ENCODE data around the gene FAM221B. TPM values are rescaled to one million over a fixed set of nuclear protein-coding genes. Genes with fewer than 3 reads are reported as not detected.

Gene FAM221B
- total and polyA plus RNA-seq, 5 donors, result not detected

- DNase-seq, result no peak
- Histone ChIP-seq H3K27ac (ENCODE audit: low read length) (no peak overlapping the region), H3K9me3 (ENCODE audit: control insufficient read depth, low read length) (no peaks in the 10 kb centered on the region), H3K4me3 (ENCODE audit: low read length) (no peak overlapping the region), H3K4me1 (ENCODE audit: control insufficient read depth, insufficient read depth, low read length) (no peaks in the 10 kb centered on the region), H3K27me3 (ENCODE audit: control insufficient read depth, insufficient read depth) (no peaks in the 10 kb centered on the region)
- intact Hi-C loops (cut with DNase I), result loop anchor here (2.0 to 5.0 kb wide), 3 partner anchors 37 to 93 kb away; partner anchors contain the start of genes FAM221B (in 1 of the 4) and TMEM8B (in 1 of the 4)
- ATAC-seq, result no peak
- WGBS, result 30% methylated on average over 4 of the region's 4 CpGs
Observed at GRCh38 chr9:35790025-35790384, 38.5 kb downstream of the FAM221B start.

- ATAC-seq (no peak), DNase-seq (no peak)
- no peak overlapping the region for H3K27ac ChIP-seq (ENCODE audit: low read length)
- H3K27me3 ChIP-seq (ENCODE audit: control insufficient read depth, insufficient read depth), result no peaks in the 10 kb centered on the region
- H3K4me3 ChIP-seq (ENCODE audit: low read length), result no peak overlapping the region
- H3K4me1 ChIP-seq (ENCODE audit: control insufficient read depth, insufficient read depth, low read length), result no peaks in the 10 kb centered on the region
- intact Hi-C loops (cut with DNase I), result no loop called here
- no peaks in the 10 kb centered on the region for H3K9me3 ChIP-seq (ENCODE audit: control insufficient read depth, low read length)
- 90% methylated on average over 2 of the region's 2 CpGs for WGBS
Observed at GRCh38 chr9:35789541-35789940, 39.0 kb downstream of the FAM221B start.

GRCh38 chr9:35783418-35783817, 45.1 kb downstream of the FAM221B start:
- DNase-seq (no peak), ATAC-seq (no peak)
- intact Hi-C loops (cut with DNase I), result no loop called here
- no peaks in the 10 kb centered on the region for H3K9me3 ChIP-seq (ENCODE audit: control insufficient read depth, low read length)
- H3K4me1 ChIP-seq (ENCODE audit: control insufficient read depth, insufficient read depth, low read length), result no peaks in the 10 kb centered on the region
- no peak overlapping the region for H3K27ac ChIP-seq (ENCODE audit: low read length)
- no peaks in the 10 kb centered on the region for H3K27me3 ChIP-seq (ENCODE audit: control insufficient read depth, insufficient read depth)
- no peak overlapping the region for H3K4me3 ChIP-seq (ENCODE audit: low read length)

GRCh38 chr9:35781066-35781465, 47.5 kb downstream of the FAM221B start:
- Histone ChIP-seq H3K4me3 (ENCODE audit: low read length) (no peak overlapping the region), H3K27ac (ENCODE audit: low read length) (no peak overlapping the region), H3K4me1 (ENCODE audit: control insufficient read depth, insufficient read depth, low read length) (peaks cover 2% of the 10 kb centered on the region), H3K9me3 (ENCODE audit: control insufficient read depth, low read length) (no peaks in the 10 kb centered on the region), H3K27me3 (ENCODE audit: control insufficient read depth, insufficient read depth) (no peaks in the 10 kb centered on the region)
- intact Hi-C loops (cut with DNase I), result no loop called here
- no peak for ATAC-seq
- no peak for DNase-seq
- WGBS, result 71% methylated on average over 2 of the region's 2 CpGs

GRCh38 chr9:35778496-35778895, 50.0 kb downstream of the FAM221B start:
- DNase-seq (no peak), ATAC-seq (no peak)
- 92% methylated on average over 3 of the region's 3 CpGs for WGBS
- intact Hi-C loops (cut with DNase I), result no loop called here
- Histone ChIP-seq H3K27me3 (ENCODE audit: control insufficient read depth, insufficient read depth) (no peaks in the 10 kb centered on the region), H3K4me3 (ENCODE audit: low read length) (no peak overlapping the region), H3K27ac (ENCODE audit: low read length) (no peak overlapping the region), H3K4me1 (ENCODE audit: control insufficient read depth, insufficient read depth, low read length) (peaks cover 6% of the 10 kb centered on the region), H3K9me3 (ENCODE audit: control insufficient read depth, low read length) (no peaks in the 10 kb centered on the region)

GRCh38 chr9:35776018-35776417, 52.5 kb downstream of the FAM221B start:
- DNase-seq (no peak), ATAC-seq (no peak)
- H3K9me3 ChIP-seq (ENCODE audit: control insufficient read depth, low read length), result no peaks in the 10 kb centered on the region
- intact Hi-C loops (cut with DNase I), result no loop called here
- H3K27ac ChIP-seq (ENCODE audit: low read length), result no peak overlapping the region
- H3K4me1 ChIP-seq (ENCODE audit: control insufficient read depth, insufficient read depth, low read length), result peaks cover 8% of the 10 kb centered on the region
- H3K4me3 ChIP-seq (ENCODE audit: low read length), result no peak overlapping the region
- 83% methylated on average over 4 of the region's 4 CpGs for WGBS
- no peaks in the 10 kb centered on the region for H3K27me3 ChIP-seq (ENCODE audit: control insufficient read depth, insufficient read depth)

GRCh38 chr9:35774907-35775635, 53.5 kb downstream of the FAM221B start:
- Histone ChIP-seq H3K27ac (ENCODE audit: low read length) (peak overlapping the region; percentile 30), H3K9me3 (ENCODE audit: control insufficient read depth, low read length) (no peaks in the 10 kb centered on the region), H3K4me3 (ENCODE audit: low read length) (no peak overlapping the region), H3K4me1 (ENCODE audit: control insufficient read depth, insufficient read depth, low read length) (peaks cover 12% of the 10 kb centered on the region), H3K27me3 (ENCODE audit: control insufficient read depth, insufficient read depth) (no peaks in the 10 kb centered on the region)
- DNase-seq (peak in 2 of 3 donors; percentile 38 to 66), ATAC-seq (peak; percentile 67 to 79)
- 39% methylated on average over 7 of the region's 7 CpGs for WGBS
- intact Hi-C loops (cut with DNase I), result no loop called here

GRCh38 chr9:35771943-35772342, 56.6 kb downstream of the FAM221B start:
- H3K4me1 ChIP-seq (ENCODE audit: control insufficient read depth, insufficient read depth, low read length), result peaks cover 12% of the 10 kb centered on the region
- H3K27ac ChIP-seq (ENCODE audit: low read length), result no peak overlapping the region
- intact Hi-C loops (cut with DNase I), result no loop called here
- H3K27me3 ChIP-seq (ENCODE audit: control insufficient read depth, insufficient read depth), result no peaks in the 10 kb centered on the region
- no peak for DNase-seq
- H3K4me3 ChIP-seq (ENCODE audit: low read length), result no peak overlapping the region
- ATAC-seq, result no peak
- no peaks in the 10 kb centered on the region for H3K9me3 ChIP-seq (ENCODE audit: control insufficient read depth, low read length)
- WGBS, result 89% methylated on average over 3 of the region's 3 CpGs

- intact Hi-C loops (cut with DNase I), result no loop called here
- no peaks in the 10 kb centered on the region for H3K27me3 ChIP-seq (ENCODE audit: control insufficient read depth, insufficient read depth)
Observed at GRCh38 chr9:35771534-35771933, 57.0 kb downstream of the FAM221B start.

GRCh38 chr9:35771075-35771433, 57.5 kb downstream of the FAM221B start:
- Histone ChIP-seq H3K4me3 (ENCODE audit: low read length) (no peak overlapping the region), H3K27me3 (ENCODE audit: control insufficient read depth, insufficient read depth) (no peaks in the 10 kb centered on the region), H3K4me1 (ENCODE audit: control insufficient read depth, insufficient read depth, low read length) (peaks cover 10% of the 10 kb centered on the region), H3K27ac (ENCODE audit: low read length) (peak overlapping the region; percentile 58), H3K9me3 (ENCODE audit: control insufficient read depth, low read length) (no peaks in the 10 kb centered on the region)
- DNase-seq (peak in 2 of 3 donors; percentile 51 to 82), ATAC-seq (peak; percentile 89)
- intact Hi-C loops (cut with DNase I), result no loop called here
- 6% methylated on average over 4 of the region's 4 CpGs for WGBS

More at GRCh38 chr9:35771534-35771933, 57.0 kb downstream of the FAM221B start:
- no peak overlapping the region for H3K27ac ChIP-seq (ENCODE audit: low read length)
- DNase-seq (no peak), ATAC-seq (no peak)
- WGBS, result 48% methylated on average over 1 of the region's 1 CpG
- peaks cover 12% of the 10 kb centered on the region for H3K4me1 ChIP-seq (ENCODE audit: control insufficient read depth, insufficient read depth, low read length)
- H3K9me3 ChIP-seq (ENCODE audit: control insufficient read depth, low read length), result no peaks in the 10 kb centered on the region
- H3K4me3 ChIP-seq (ENCODE audit: low read length), result no peak overlapping the region

- no peak overlapping the region for H3K27ac ChIP-seq (ENCODE audit: low read length)
- intact Hi-C loops (cut with DNase I), result no loop called here
- ATAC-seq (no peak), DNase-seq (no peak)
- H3K4me3 ChIP-seq (ENCODE audit: low read length), result no peak overlapping the region
- H3K27me3 ChIP-seq (ENCODE audit: control insufficient read depth, insufficient read depth), result no peaks in the 10 kb centered on the region
- H3K9me3 ChIP-seq (ENCODE audit: control insufficient read depth, low read length), result no peaks in the 10 kb centered on the region
- H3K4me1 ChIP-seq (ENCODE audit: control insufficient read depth, insufficient read depth, low read length), result peaks cover 6% of the 10 kb centered on the region
- 95% methylated on average over 1 of the region's 1 CpG for WGBS
Observed at GRCh38 chr9:35769763-35770162, 58.8 kb downstream of the FAM221B start.

GRCh38 chr9:35767458-35767857, 61.1 kb downstream of the FAM221B start:
- Histone ChIP-seq H3K9me3 (ENCODE audit: control insufficient read depth, low read length) (no peaks in the 10 kb centered on the region), H3K27me3 (ENCODE audit: control insufficient read depth, insufficient read depth) (no peaks in the 10 kb centered on the region), H3K27ac (ENCODE audit: low read length) (no peak overlapping the region), H3K4me3 (ENCODE audit: low read length) (no peak overlapping the region), H3K4me1 (ENCODE audit: control insufficient read depth, insufficient read depth, low read length) (peaks cover 6% of the 10 kb centered on the region)
- ATAC-seq (no peak), DNase-seq (no peak)
- WGBS, result 89% methylated on average over 1 of the region's 1 CpG
- intact Hi-C loops (cut with DNase I), result no loop called here

All from right cardiac atrium (tissue), 5 donors.